H1 (cell line): ENCODE measurements around the gene MIB1. TPM values are rescaled to one million over a fixed set of nuclear protein-coding genes. Genes with fewer than 3 reads are reported as not detected.

Experiments
- CTCF ChIA-PET: fragments of 300-600 bp; sonication (Branson Sonifier 250); formaldehyde crosslinking; loops from one replicate; lab custom pipeline; 2021; ENCODE audit not compliant: partially characterized antibody; lab: Charles Lee
- POLR2A ChIA-PET: fragments of 300-600 bp; sonication (Branson Sonifier 250); formaldehyde crosslinking; loops from one replicate; lab custom pipeline; 2021; ENCODE audit warnings: inconsistent platforms; ENCODE audit not compliant: partially characterized antibody; lab: Charles Lee
- DNase-seq, 2 experiments: peaks; one replicate each; pipeline versions ENCODE4 v3.0.0 to v3.0.0-alpha.2; 2010 to 2022; ENCODE audit warnings: low spot score in 2 of 2, low read depth in 1 of 2, mixed read lengths in 1 of 2
- FAIRE-seq: peaks from 2 replicates; lab custom pipeline; 2011; peaks lifted over from hg19 to GRCh38; lab: Jason Lieb, UNC
- H2AFZ ChIP-seq: 2 replicates; pipeline ENCODE4 v1.8.1; 2012; ENCODE audit warnings: low read length, inconsistent platforms
- H2AK5ac ChIP-seq: 2 replicates; pipeline ENCODE4 v1.6.1; 2013; ENCODE audit warnings: low read depth, low read length
- H2BK120ac ChIP-seq: replicated peaks from 2 replicates; pipeline ENCODE3; 2013; ENCODE audit warnings: low read depth, low read length, inconsistent platforms
- H2BK12ac ChIP-seq: 2 replicates; pipeline ENCODE4 v1.6.1; 2013; ENCODE audit warnings: low read depth, low read length
- H2BK15ac ChIP-seq: 2 replicates; pipeline ENCODE4 v1.6.1; 2013; ENCODE audit warnings: low read length
- H2BK20ac ChIP-seq: 2 replicates; pipeline ENCODE4 v1.6.1; 2013; ENCODE audit warnings: low read length
- H2BK5ac ChIP-seq: 2 replicates; pipeline ENCODE4 v1.6.1; 2013; ENCODE audit warnings: low read depth, low read length
- H3K14ac ChIP-seq: 2 replicates; pipeline ENCODE4 v1.6.1; 2013; ENCODE audit warnings: inconsistent platforms; ENCODE audit not compliant: insufficient read length
- H3K18ac ChIP-seq: 2 replicates; pipeline ENCODE4 v1.6.1; 2013; ENCODE audit warnings: low read length; ENCODE audit errors: extremely low read depth
- H3K23ac ChIP-seq: 2 replicates; pipeline ENCODE4 v1.6.1; 2013; ENCODE audit warnings: inconsistent platforms; ENCODE audit not compliant: insufficient read length
- H3K23me2 ChIP-seq: 2 replicates; pipeline ENCODE4 v1.6.1; 2013; ENCODE audit warnings: low read depth, low read length
- H3K27ac ChIP-seq: 2 replicates; pipeline ENCODE4 v1.6.1; 2011; ENCODE audit warnings: low read depth, low read length, inconsistent platforms
- H3K27me3 ChIP-seq, 4 experiments: replicated peaks in 1 of 4; 1 replicate in 1 of 4; 2 replicates in 3 of 4; pipeline versions ENCODE4 v1.6.1 to v1.8.1; 2011 to 2013; ENCODE audit warnings: low read length in 3 of 4, mild to moderate bottlenecking in 3 of 4, inconsistent platforms in 2 of 4, mixed read lengths in 2 of 4, moderate library complexity in 1 of 4; ENCODE audit not compliant: control insufficient read depth in 3 of 4, insufficient read depth in 3 of 4; ENCODE audit errors: extremely low read depth in 1 of 4
- H3K36me3 ChIP-seq, 4 experiments: 2 replicates each; pipeline versions ENCODE4 v1.6.1 to v1.8.1; 2011 to 2013; ENCODE audit warnings: mild to moderate bottlenecking in 4 of 4, low read length in 3 of 4, moderate library complexity in 2 of 4, control low read depth in 1 of 4, inconsistent platforms in 1 of 4; ENCODE audit not compliant: insufficient read depth in 4 of 4, control insufficient read depth in 2 of 4
- H3K4ac ChIP-seq: replicated peaks from 2 replicates; pipeline ENCODE3; 2013; ENCODE audit warnings: low read length, low read depth, mixed read lengths, inconsistent platforms; ENCODE audit not compliant: insufficient read length
- H3K4me1 ChIP-seq, 4 experiments: replicated peaks in 1 of 4; 1 replicate in 1 of 4; 2 replicates in 3 of 4; pipeline versions ENCODE4 v1.6.1 to v1.8.1; 2011 to 2013; ENCODE audit warnings: low read length in 3 of 4, inconsistent platforms in 2 of 4, mixed read lengths in 1 of 4; ENCODE audit not compliant: insufficient read depth in 4 of 4, control insufficient read depth in 3 of 4
- H3K4me2 ChIP-seq, 2 experiments: 2 replicates each; pipeline versions ENCODE4 v1.6.1 to v1.8.1; 2011 to 2013; ENCODE audit warnings: low read depth in 2 of 2, low read length in 2 of 2, control low read depth in 1 of 2, inconsistent platforms in 1 of 2, mild to moderate bottlenecking in 1 of 2; ENCODE audit not compliant: insufficient read depth in 1 of 2
- H3K4me3 ChIP-seq, 4 experiments: fragments of 200-600, 300-600 bp in 1 of 4; sonication (generic), shearing (Covaris generic), sonication (Bioruptor Twin) in 1 of 4; 2 replicates each; pipeline versions ENCODE4 v1.5.1 to v1.8.1; 2011 to 2016; ENCODE audit warnings: low read length in 4 of 4, low read depth in 3 of 4, control low read depth in 2 of 4, inconsistent platforms in 2 of 4, mild to moderate bottlenecking in 2 of 4, mixed read lengths in 1 of 4, moderate library complexity in 1 of 4; ENCODE audit not compliant: insufficient read depth in 2 of 4; ENCODE audit errors: extremely low read depth in 1 of 4
- H3K56ac ChIP-seq: replicated peaks from 2 replicates; pipeline ENCODE3; 2013; ENCODE audit warnings: low read depth, mild to moderate bottlenecking, mixed read lengths, low read length, inconsistent platforms; ENCODE audit not compliant: insufficient read length
- H3K79me1 ChIP-seq: 2 replicates; pipeline ENCODE4 v1.6.1; 2013; ENCODE audit warnings: low read depth, low read length, control low read depth
- H3K79me2 ChIP-seq, 2 experiments: 2 replicates each; pipeline versions ENCODE4 v1.6.1 to v1.8.1; 2012 to 2013; ENCODE audit warnings: low read length in 2 of 2, mild to moderate bottlenecking in 2 of 2, inconsistent platforms in 1 of 2; ENCODE audit not compliant: insufficient read depth in 2 of 2, control insufficient read depth in 1 of 2
- H3K9ac ChIP-seq, 4 experiments: replicated peaks in 1 of 4; 1 replicate in 1 of 4; 2 replicates in 3 of 4; pipeline versions ENCODE4 v1.6.1 to v1.8.1; 2011 to 2013; ENCODE audit warnings: low read depth in 3 of 4, low read length in 3 of 4, control low read depth in 2 of 4, mild to moderate bottlenecking in 2 of 4, moderate library complexity in 2 of 4, inconsistent platforms in 1 of 4; ENCODE audit errors: extremely low read depth in 1 of 4
- H3K9me3 ChIP-seq, 2 experiments: 2 replicates each; pipeline versions ENCODE4 v1.6.1 to v1.8.1; 2012 to 2013; ENCODE audit warnings: mild to moderate bottlenecking in 2 of 2, moderate library complexity in 2 of 2, control low read depth in 1 of 2, inconsistent platforms in 1 of 2, low read depth in 1 of 2, low read length in 1 of 2, mixed read lengths in 1 of 2; ENCODE audit not compliant: insufficient read depth in 2 of 2
- H4K20me1 ChIP-seq, 2 experiments: replicated peaks in 1 of 2; 2 replicates each; pipeline versions ENCODE3 to v1.8.1; 2011 to 2013; ENCODE audit warnings: inconsistent platforms in 2 of 2, low read length in 2 of 2, mild to moderate bottlenecking in 1 of 2; ENCODE audit not compliant: insufficient read depth in 2 of 2, control insufficient read depth in 1 of 2
- H4K5ac ChIP-seq: 2 replicates; pipeline ENCODE4 v1.6.1; 2013; ENCODE audit warnings: low read length, low read depth, mixed read lengths, inconsistent platforms; ENCODE audit not compliant: insufficient read length
- H4K8ac ChIP-seq: 2 replicates; pipeline ENCODE4 v1.8.0; 2013; ENCODE audit warnings: mild to moderate bottlenecking, moderate library complexity, low read length, inconsistent platforms; ENCODE audit not compliant: insufficient read depth; ENCODE audit errors: extremely low read depth
- H4K91ac ChIP-seq: replicated peaks from 2 replicates; pipeline ENCODE3; 2013; ENCODE audit warnings: low read length, mixed read lengths, inconsistent platforms; ENCODE audit not compliant: insufficient read length
- MAFK ChIP-seq: IDR thresholded peaks from 2 replicates; pipeline ENCODE4 v1.6.1; 2012; ENCODE audit warnings: low read depth, mild to moderate bottlenecking, improper control_type of control experiment, low read length
- POLR2AphosphoS5 ChIP-seq: IDR thresholded peaks from 2 replicates; pipeline ENCODE4 v1.6.1; 2011; ENCODE audit warnings: low read depth, low read length
- SIRT6 ChIP-seq: IDR thresholded peaks from one replicate; pipeline ENCODE4 v1.7.1; 2012; ENCODE audit warnings: low read length, inconsistent platforms
- SIX5 ChIP-seq: IDR thresholded peaks from 2 replicates; pipeline ENCODE4 v1.6.1; 2011; ENCODE audit warnings: mild to moderate bottlenecking, low read depth, low read length
- TBP ChIP-seq: IDR thresholded peaks from 2 replicates; pipeline ENCODE4 v1.6.1; 2011; ENCODE audit warnings: low read depth, low read length, improper control_type of control experiment
- WGBS, 2 experiments: shearing (Covaris generic) in 1 of 2; methylation state at CpG; one replicate each; pipeline versions ENCODE4 v1.1.6 to v1.1.7; 2013 to 2015; ENCODE audit warnings: low lambda C conversion rate in 2 of 2, mixed read lengths in 2 of 2, inconsistent platforms in 1 of 2, low coverage in 1 of 2, missing lambda C conversion rate in 1 of 2; ENCODE audit not compliant: insufficient replicate concordance in 2 of 2, insufficient coverage in 1 of 2, insufficient read length in 1 of 2; ENCODE audit errors: extremely low coverage in 1 of 2, missing lambda C conversion rate in 1 of 2; 5-methylcytosine and 5-hydroxymethylcytosine counted together
- polyA plus RNA-seq, 7 experiments: library from polyadenylated mRNA; depleted of rRNA in 3 of 7; stranded (reverse) in 5 of 7; unstranded in 2 of 7; fragments of >200 nt in 5 of 7; fragments of 200-250 nt in 2 of 7; gene quantifications; 1 replicate in 5 of 7; 2 replicates in 1 of 7; 4 replicates in 1 of 7; pipeline versions ENCODE4 v1.2.1 to v1.2.3, GENCODE V29; 2011 to 2013; ENCODE audit warnings: missing spikeins in 2 of 7, mixed read lengths in 2 of 7
- total RNA-seq: library from RNA; stranded (reverse); fragmentation: NEBNext Ultra II Directional; extraction: Animal tissue kit (Norgen Biotek cat#: 25700); gene quantifications from 2 replicates; pipeline ENCODE4 v1.2.1, GENCODE V29; 2021
- TF ChIP-seq, protein P1 (sequence below), 3 experiments: IDR thresholded peaks; 1 replicate in 2 of 3; 2 replicates in 1 of 3; pipeline versions ENCODE4 v1.5.1 to v1.6.1; 2011; ENCODE audit warnings: low read length in 3 of 3, mild to moderate bottlenecking in 3 of 3, inconsistent platforms in 2 of 3, low read depth in 1 of 3, moderate library complexity in 1 of 3; ENCODE audit not compliant: insufficient read depth in 1 of 3; ENCODE audit errors: control extremely low read depth in 1 of 3

The MIB1 gene
- total and polyA plus RNA-seq, 2 of the 8 experiments (the other 6 are each of a cell fraction or from before 2014, with no cell fraction given), result 8.2 to 60.3 TPM

DNA sequence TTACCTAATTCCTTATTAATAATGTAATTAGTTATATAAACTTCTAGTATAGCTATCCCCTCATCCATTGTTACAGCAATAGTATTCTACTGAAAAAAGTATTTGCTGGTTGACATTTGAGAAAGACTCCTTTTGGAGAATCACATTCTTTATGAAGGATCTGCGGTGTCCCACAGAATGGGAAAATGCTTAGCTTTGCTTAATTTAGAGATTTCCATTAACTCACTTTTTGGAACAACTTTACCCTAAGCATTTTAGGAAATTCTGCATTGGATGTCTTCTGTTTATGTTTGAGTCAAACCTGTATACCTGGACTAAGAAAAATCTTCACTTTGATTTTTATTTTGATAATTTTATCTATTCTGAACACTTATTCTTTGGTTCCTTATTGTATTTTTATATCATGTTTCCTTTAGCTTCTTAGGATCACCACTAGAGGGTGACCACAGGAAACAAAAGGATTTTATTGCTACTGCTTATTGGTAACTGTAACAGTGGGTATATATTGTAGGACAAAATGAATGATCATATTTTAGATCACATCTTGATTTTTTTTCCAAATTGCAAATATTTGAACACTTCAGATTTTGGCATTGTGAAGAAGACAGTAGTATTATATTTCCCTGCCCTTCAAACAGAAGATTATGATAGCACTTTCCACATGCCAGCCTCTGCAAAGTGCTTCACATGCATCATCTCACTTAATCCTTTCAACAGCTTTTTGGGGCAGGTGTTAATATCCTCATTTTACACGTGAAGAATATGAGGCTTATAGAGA, 79.6 kb downstream of the MIB1 start:
- Histone ChIP-seq H2BK5ac (no peak overlapping the region), H3K18ac (no peak overlapping the region), H3K14ac (no peak overlapping the region), H3K23me2 (no peaks in the 10 kb centered on the region), H3K9me3 (no peaks in the 10 kb centered on the region), H3K79me1 (no peaks in the 10 kb centered on the region), H3K79me2 (no peaks in the 10 kb centered on the region), H3K4me1 (no peaks in the 10 kb centered on the region), H2AFZ (no peak overlapping the region), H2BK20ac (no peak overlapping the region), H2AK5ac (no peak overlapping the region), H3K56ac (no peak overlapping the region), H4K91ac (no peak overlapping the region), H2BK120ac (no peak overlapping the region), H3K27ac (no peak overlapping the region), H3K4me3 (no peak overlapping the region), H4K8ac (no peak overlapping the region), H2BK12ac (no peak overlapping the region), H3K23ac (no peak overlapping the region), H4K20me1 (no peaks in the 10 kb centered on the region), H2BK15ac (no peak overlapping the region), H3K27me3 (no peaks in the 10 kb centered on the region), H4K5ac (no peak overlapping the region), H3K4ac (no peak overlapping the region), H3K9ac (no peak overlapping the region), H3K36me3 (peaks cover 0 to 25% (median 12%) of the 10 kb centered on the region in 4 experiments; a peak in 6 of 8 replicates), H3K4me2 (no peak overlapping the region)
- POLR2A ChIA-PET, result interaction anchor here (1.2 kb wide), 1 partner anchor 80 kb away, joined by 3 read pairs; the partner anchor contains the start of gene MIB1
- DNase-seq (no peak), FAIRE-seq (no peak)
- CTCF ChIA-PET, result interaction anchor here (0.6 to 1.9 kb wide), 12 partner anchors 10 to 331 kb away, joined by 3 to 8 read pairs (median 4); no protein-coding TSS in a partner anchor
- TF ChIP-seq SIRT6 (no peak), POLR2AphosphoS5 (no peak), TBP (no peak), SIX5 (no peak), MAFK (peak; percentile 45; the same call in 1 of the 2 replicates)
- TF ChIP-seq, protein P1, sequence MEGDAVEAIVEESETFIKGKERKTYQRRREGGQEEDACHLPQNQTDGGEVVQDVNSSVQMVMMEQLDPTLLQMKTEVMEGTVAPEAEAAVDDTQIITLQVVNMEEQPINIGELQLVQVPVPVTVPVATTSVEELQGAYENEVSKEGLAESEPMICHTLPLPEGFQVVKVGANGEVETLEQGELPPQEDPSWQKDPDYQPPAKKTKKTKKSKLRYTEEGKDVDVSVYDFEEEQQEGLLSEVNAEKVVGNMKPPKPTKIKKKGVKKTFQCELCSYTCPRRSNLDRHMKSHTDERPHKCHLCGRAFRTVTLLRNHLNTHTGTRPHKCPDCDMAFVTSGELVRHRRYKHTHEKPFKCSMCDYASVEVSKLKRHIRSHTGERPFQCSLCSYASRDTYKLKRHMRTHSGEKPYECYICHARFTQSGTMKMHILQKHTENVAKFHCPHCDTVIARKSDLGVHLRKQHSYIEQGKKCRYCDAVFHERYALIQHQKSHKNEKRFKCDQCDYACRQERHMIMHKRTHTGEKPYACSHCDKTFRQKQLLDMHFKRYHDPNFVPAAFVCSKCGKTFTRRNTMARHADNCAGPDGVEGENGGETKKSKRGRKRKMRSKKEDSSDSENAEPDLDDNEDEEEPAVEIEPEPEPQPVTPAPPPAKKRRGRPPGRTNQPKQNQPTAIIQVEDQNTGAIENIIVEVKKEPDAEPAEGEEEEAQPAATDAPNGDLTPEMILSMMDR (IDR thresholded peaks at IDR 0.05; ENCODE audit: control extremely low read depth in 1 of 3, insufficient read depth in 1 of 3, low read depth in 1 of 3, low read length in 3 of 3), result peak in 1 of 3 experiments; percentile 41; a peak in 1 of 4 replicates
- WGBS, 2 experiments, result 86% methylated on average over 2 of the region's 2 CpGs; no CpG with 5 or more reads in 1 of the 2 experiments
